ENCODE data around the gene DUSP18.

DNA sequence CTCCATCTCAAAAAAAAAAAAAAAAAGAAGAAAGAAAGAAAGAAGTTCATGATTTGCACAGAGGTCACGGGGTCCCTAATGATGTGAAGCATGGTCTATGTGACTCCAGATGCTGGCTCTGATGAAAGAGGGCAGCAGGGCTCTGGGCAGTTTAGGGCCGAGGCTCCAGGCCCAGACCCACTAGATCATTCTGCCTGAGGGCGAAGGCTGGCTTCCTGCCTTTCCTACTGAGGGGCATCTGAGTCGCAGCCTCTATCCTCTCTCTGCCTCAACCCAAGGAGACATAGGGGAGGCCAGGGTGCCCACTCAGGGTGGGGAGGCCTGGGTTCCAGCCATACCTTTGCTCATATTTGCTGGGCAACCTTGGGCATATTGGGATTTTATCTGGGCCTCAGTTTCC lies 27.3 kb downstream of the DUSP18 start:
- TF ChIP-seq POLR2A (IDR thresholded peaks at IDR 0.05; ENCODE audit: low read length) (no peak), GATA1 (IDR thresholded peaks at IDR 0.05; ENCODE audit: low read depth, low read length) (no peak)
